ENCODE measurements around the gene ACOT12. TPM values are rescaled to one million over a fixed set of nuclear protein-coding genes. Genes with fewer than 3 reads are reported as not detected.
A peak's percentile ranks its signal among the peaks of the same experiment; 100 is the strongest.

Gene ACOT12
- total RNA-seq, 1 donor from 2014 or later: not detected

- DNase-seq (ENCODE audit: extremely low spot score in 2 of 2): no peak
- Histone ChIP-seq H3K4me3 (no peak overlapping the region), H3K27ac (no peak overlapping the region), H3K36me3 (no peaks in the 10 kb centered on the region), H3K9me3 (no peaks in the 10 kb centered on the region), H3K4me1 (peaks cover 12% of the 10 kb centered on the region), H3K27me3 (no peaks in the 10 kb centered on the region)
- TF ChIP-seq CTCF (IDR thresholded peaks at IDR 0.05) (no peak), POLR2AphosphoS5 (IDR thresholded peaks at IDR 0.05; ENCODE audit: insufficient read depth in 1 of 2, low read depth in 1 of 2) (no peak), POLR2A (IDR thresholded peaks at IDR 0.05) (no peak)
- intact Hi-C loops (cut with DNase I): loop anchor here (5.0 to 10.0 kb wide), 2 partner anchors 544 to 736 kb away; partner anchors contain the start of gene ATG10
These were observed 34.5 kb upstream of the ACOT12 start for GRCh38 chr5:81428446-81428845.

- intact Hi-C loops (cut with DNase I): loop anchor here (5.0 to 10.0 kb wide), 2 partner anchors 545 to 737 kb away; partner anchors contain the start of gene ATG10
- Histone ChIP-seq H3K27ac (no peak overlapping the region), H3K27me3 (no peaks in the 10 kb centered on the region), H3K4me1 (peaks cover 20% of the 10 kb centered on the region), H3K36me3 (no peaks in the 10 kb centered on the region), H3K4me3 (no peak overlapping the region), H3K9me3 (no peaks in the 10 kb centered on the region)
- DNase-seq (ENCODE audit: extremely low spot score in 2 of 2): no peak
- no peak for TF ChIP-seq POLR2A (IDR thresholded peaks at IDR 0.05)
- no peak for TF ChIP-seq POLR2AphosphoS5 (IDR thresholded peaks at IDR 0.05; ENCODE audit: insufficient read depth in 1 of 2, low read depth in 1 of 2)
- TF ChIP-seq CTCF (IDR thresholded peaks at IDR 0.05): no peak
These were observed 33.6 kb upstream of the ACOT12 start for GRCh38 chr5:81427566-81427965.

DNA sequence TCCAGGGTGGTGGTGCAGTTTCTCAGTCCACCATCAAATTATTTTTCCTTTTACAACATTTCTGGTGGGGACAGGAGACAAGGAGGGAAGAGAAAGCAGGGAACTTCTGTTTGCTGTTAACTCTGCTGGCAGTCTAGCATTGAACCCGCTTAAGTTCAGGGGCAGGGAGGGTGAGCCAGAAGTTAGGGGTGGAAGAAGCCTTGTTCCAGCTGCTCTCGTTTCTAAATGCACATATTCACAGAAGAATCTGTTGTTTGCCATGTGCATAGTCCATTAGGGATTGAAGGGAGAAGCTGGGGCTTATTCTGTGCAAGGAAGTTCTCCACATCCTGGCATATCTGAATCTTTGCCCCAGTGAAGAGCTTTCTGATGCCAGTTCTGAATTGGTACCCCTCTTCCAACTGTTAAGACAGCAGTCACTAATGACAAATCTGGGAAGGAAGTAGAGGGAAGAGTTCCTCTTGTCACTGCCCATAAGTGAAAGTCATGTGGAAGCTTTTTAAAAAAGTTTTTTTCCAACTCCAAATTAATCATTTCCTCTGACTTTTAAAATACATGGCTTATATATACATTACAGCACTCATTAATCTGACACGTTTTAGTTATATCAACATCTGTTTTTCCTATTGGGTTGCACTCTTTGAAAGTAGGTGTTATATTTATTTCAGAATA, 32.6 kb upstream of the ACOT12 start:
- no peak overlapping the region for H3K4me3 ChIP-seq
- no peaks in the 10 kb centered on the region for H3K36me3 ChIP-seq
- no peaks in the 10 kb centered on the region for H3K27me3 ChIP-seq
- H3K4me1 ChIP-seq: peaks cover 26% of the 10 kb centered on the region
- no peak for TF ChIP-seq POLR2A (IDR thresholded peaks at IDR 0.05)
- no peak for TF ChIP-seq POLR2AphosphoS5 (IDR thresholded peaks at IDR 0.05; ENCODE audit: insufficient read depth in 1 of 2, low read depth in 1 of 2)
- no peak for TF ChIP-seq CTCF (IDR thresholded peaks at IDR 0.05)
- intact Hi-C loops (cut with DNase I): loop anchor here (5.0 to 10.0 kb wide), 2 partner anchors 546 to 738 kb away; partner anchors contain the start of gene ATG10
- DNase-seq (ENCODE audit: extremely low spot score in 2 of 2): no peak
- no peaks in the 10 kb centered on the region for H3K9me3 ChIP-seq
- peak overlapping the region; percentile 27 for H3K27ac ChIP-seq

DNA sequence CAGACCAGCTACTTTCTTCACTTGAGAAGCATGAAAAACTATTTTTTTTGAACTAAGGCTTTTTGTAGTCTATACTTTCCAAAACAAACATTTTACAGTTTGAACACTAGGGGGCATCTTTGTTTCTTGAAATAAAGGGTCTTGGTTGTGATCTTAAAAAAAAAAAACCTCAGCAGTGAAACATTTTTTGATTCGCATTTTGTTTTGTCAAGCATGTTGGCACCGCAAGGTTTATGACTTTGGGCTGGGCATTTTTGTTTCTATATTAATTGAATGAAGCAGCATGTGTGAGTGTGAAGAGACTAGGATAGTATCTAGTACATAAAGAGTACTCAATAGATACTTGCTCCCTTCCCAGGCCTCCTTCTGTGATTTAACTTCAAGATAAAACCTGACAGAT, 31.6 kb upstream of the ACOT12 start:
- no peaks in the 10 kb centered on the region for H3K27me3 ChIP-seq
- H3K27ac ChIP-seq: peak overlapping the region; percentile 27
- H3K4me3 ChIP-seq: no peak overlapping the region
- H3K36me3 ChIP-seq: no peaks in the 10 kb centered on the region
- H3K9me3 ChIP-seq: no peaks in the 10 kb centered on the region
- DNase-seq (ENCODE audit: extremely low spot score in 2 of 2): no peak
- peaks cover 26% of the 10 kb centered on the region for H3K4me1 ChIP-seq
- TF ChIP-seq POLR2AphosphoS5 (IDR thresholded peaks at IDR 0.05; ENCODE audit: insufficient read depth in 1 of 2, low read depth in 1 of 2) (peak in 1 of 2 donors; percentile 50), CTCF (IDR thresholded peaks at IDR 0.05) (peak; percentile 22 to 64 (median 38)), POLR2A (IDR thresholded peaks at IDR 0.05) (no peak)
- intact Hi-C loops (cut with DNase I): loop anchor here (5.0 to 10.0 kb wide), 2 partner anchors 547 to 739 kb away; partner anchors contain the start of gene ATG10

DNA sequence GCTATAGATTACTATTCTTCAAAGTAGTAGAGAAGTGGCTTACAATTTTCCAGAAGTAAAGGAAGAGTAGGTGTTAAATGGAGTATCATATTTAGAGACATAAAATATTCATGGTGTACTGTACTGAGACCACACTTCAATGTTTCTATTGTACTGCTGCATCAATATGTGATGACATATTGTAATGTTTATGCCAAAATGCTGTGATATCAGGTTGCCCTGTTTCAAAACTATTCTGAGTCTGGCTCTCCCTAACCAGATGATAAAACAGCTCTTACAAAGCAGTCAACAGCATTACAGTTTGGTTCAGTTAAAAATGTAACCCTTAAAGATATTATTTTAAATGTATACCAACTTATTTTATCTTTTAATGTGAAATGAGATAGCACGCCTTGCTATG, 30.8 kb upstream of the ACOT12 start:
- Histone ChIP-seq H3K36me3 (no peaks in the 10 kb centered on the region), H3K9me3 (no peaks in the 10 kb centered on the region), H3K27me3 (no peaks in the 10 kb centered on the region), H3K4me3 (no peak overlapping the region), H3K4me1 (peaks cover 26% of the 10 kb centered on the region), H3K27ac (no peak overlapping the region)
- TF ChIP-seq POLR2A (IDR thresholded peaks at IDR 0.05): no peak
- TF ChIP-seq CTCF (IDR thresholded peaks at IDR 0.05): no peak
- TF ChIP-seq POLR2AphosphoS5 (IDR thresholded peaks at IDR 0.05; ENCODE audit: insufficient read depth in 1 of 2, low read depth in 1 of 2): no peak
- no peak for DNase-seq (ENCODE audit: extremely low spot score in 2 of 2)
- intact Hi-C loops (cut with DNase I): loop anchor here (5.0 to 10.0 kb wide), 2 partner anchors 548 to 740 kb away; partner anchors contain the start of gene ATG10
